SJCRH30 (cell line): ENCODE data around the gene TNRC18. TPM values are rescaled to one million over a fixed set of nuclear protein-coding genes. Genes with fewer than 3 reads are reported as not detected.
"Not testable (repeated sequence)": the region's sequence is repeated elsewhere in the genome, so short reads cannot be mapped to it uniquely, and the experiment has no call there.

Experiments
- DNase-seq, 2 experiments: peaks; one replicate each; pipeline ENCODE4 v3.0.0-alpha.2; 2015 to 2020
- H3K27ac ChIP-seq: fragments of 250-450 bp; sonication (Bioruptor Pico); 2 replicates; pipeline ENCODE4 v1.5.1; 2020; ENCODE audit warnings: mild to moderate bottlenecking, moderate library complexity
- H3K27me3 ChIP-seq: fragments of 250-450 bp; sonication (Bioruptor Pico); 2 replicates; pipeline ENCODE4 v1.5.1; 2020; ENCODE audit warnings: mild to moderate bottlenecking, moderate library complexity
- H3K36me3 ChIP-seq: fragments of 250-450 bp; sonication (Bioruptor Pico); 2 replicates; pipeline ENCODE4 v1.5.1; 2020; ENCODE audit warnings: mild to moderate bottlenecking, moderate library complexity
- H3K4me1 ChIP-seq: fragments of 250-450 bp; sonication (Bioruptor Pico); 2 replicates; pipeline ENCODE4 v1.5.1; 2020; ENCODE audit warnings: mild to moderate bottlenecking, moderate library complexity
- H3K4me3 ChIP-seq: fragments of 250-450 bp; sonication (Bioruptor Pico); 2 replicates; pipeline ENCODE4 v1.5.1; 2020; ENCODE audit warnings: mild to moderate bottlenecking, moderate library complexity
- H3K9me3 ChIP-seq: fragments of 250-450 bp; sonication (Bioruptor Pico); replicated peaks from 2 replicates; pipeline ENCODE4 v1.5.1; 2020; ENCODE audit warnings: mild to moderate bottlenecking, moderate library complexity
- total RNA-seq: library from RNA; depleted of rRNA; stranded (reverse); fragments of >200 nt; shearing (Covaris generic); gene quantifications from 2 replicates; pipeline ENCODE4 v1.2.3, GENCODE V29; 2014

The TNRC18 gene
- total RNA-seq, 1 experiment from 2014 or later = 31.1 TPM

GRCh38 chr7:5373300-5373699 lies 50.3 kb downstream of the TNRC18 start:
- Histone ChIP-seq H3K9me3 (no peaks in the 10 kb centered on the region), H3K36me3 (peaks cover 8% of the 10 kb centered on the region), H3K27ac (no peak overlapping the region), H3K4me1 (no peaks in the 10 kb centered on the region), H3K4me3 (no peak overlapping the region), H3K27me3 (no peaks in the 10 kb centered on the region)
- no peak for DNase-seq

- Histone ChIP-seq H3K27ac (no peak overlapping the region), H3K9me3 (no peaks in the 10 kb centered on the region), H3K4me1 (no peaks in the 10 kb centered on the region), H3K36me3 (peaks cover 4% of the 10 kb centered on the region), H3K4me3 (no peak overlapping the region), H3K27me3 (no peaks in the 10 kb centered on the region)
- DNase-seq = no peak
Observed at GRCh38 chr7:5370454-5371353, 52.9 kb downstream of the TNRC18 start.

GRCh38 chr7:5367661-5368060 lies 56.0 kb downstream of the TNRC18 start:
- Histone ChIP-seq H3K27me3 (no peaks in the 10 kb centered on the region), H3K9me3 (no peaks in the 10 kb centered on the region), H3K4me3 (no peak overlapping the region), H3K27ac (no peak overlapping the region), H3K36me3 (peaks cover 6% of the 10 kb centered on the region), H3K4me1 (no peaks in the 10 kb centered on the region)
- DNase-seq = no peak

- not testable (repeated sequence) for H3K4me1 ChIP-seq, H3K27ac ChIP-seq, H3K9me3 ChIP-seq, H3K27me3 ChIP-seq, H3K4me3 ChIP-seq
- DNase-seq = peak; percentile 84 to 95
- H3K36me3 ChIP-seq = peaks cover 16% of the 10 kb centered on the region
Observed at GRCh38 chr7:5365976-5366625, 57.5 kb downstream of the TNRC18 start.

- Histone ChIP-seq H3K36me3 (peaks cover 22% of the 10 kb centered on the region), H3K4me1 (no peaks in the 10 kb centered on the region), H3K4me3 (no peak overlapping the region), H3K9me3 (no peaks in the 10 kb centered on the region), H3K27ac (no peak overlapping the region), H3K27me3 (no peaks in the 10 kb centered on the region)
- no peak for DNase-seq
Observed at GRCh38 chr7:5363729-5364128, 59.9 kb downstream of the TNRC18 start.

GRCh38 chr7:5362466-5362865 lies 61.2 kb downstream of the TNRC18 start:
- Histone ChIP-seq H3K9me3 (no peaks in the 10 kb centered on the region), H3K4me3 (no peak overlapping the region), H3K4me1 (no peaks in the 10 kb centered on the region), H3K27ac (no peak overlapping the region), H3K36me3 (peaks cover 27% of the 10 kb centered on the region), H3K27me3 (no peaks in the 10 kb centered on the region)
- no peak for DNase-seq

GRCh38 chr7:5361446-5362127 lies 62.0 kb downstream of the TNRC18 start:
- no peaks in the 10 kb centered on the region for H3K27me3 ChIP-seq
- H3K4me1 ChIP-seq = no peaks in the 10 kb centered on the region
- peaks cover 32% of the 10 kb centered on the region for H3K36me3 ChIP-seq
- no peak overlapping the region for H3K4me3 ChIP-seq
- DNase-seq = no peak
- H3K27ac ChIP-seq = no peak overlapping the region
- H3K9me3 ChIP-seq = no peaks in the 10 kb centered on the region

GRCh38 chr7:5360971-5361370 lies 62.7 kb downstream of the TNRC18 start:
- H3K27ac ChIP-seq = no peak overlapping the region
- no peak for DNase-seq
- H3K9me3 ChIP-seq = no peaks in the 10 kb centered on the region
- peaks cover 34% of the 10 kb centered on the region for H3K36me3 ChIP-seq
- no peaks in the 10 kb centered on the region for H3K27me3 ChIP-seq
- no peaks in the 10 kb centered on the region for H3K4me1 ChIP-seq
- no peak overlapping the region for H3K4me3 ChIP-seq

- H3K36me3 ChIP-seq = peaks cover 34% of the 10 kb centered on the region
- no peak overlapping the region for H3K27ac ChIP-seq
- DNase-seq = no peak
- H3K9me3 ChIP-seq = no peaks in the 10 kb centered on the region
- H3K4me1 ChIP-seq = no peaks in the 10 kb centered on the region
- H3K27me3 ChIP-seq = no peaks in the 10 kb centered on the region
- H3K4me3 ChIP-seq = no peak overlapping the region
Observed at GRCh38 chr7:5360451-5360850, 63.2 kb downstream of the TNRC18 start.

GRCh38 chr7:5360021-5360420 lies 63.6 kb downstream of the TNRC18 start:
- H3K4me3 ChIP-seq, H3K9me3 ChIP-seq, H3K27me3 ChIP-seq, H3K27ac ChIP-seq, DNase-seq, H3K4me1 ChIP-seq: not testable (repeated sequence)
- peaks cover 34% of the 10 kb centered on the region for H3K36me3 ChIP-seq

- Histone ChIP-seq H3K36me3 (peaks cover 34% of the 10 kb centered on the region), H3K9me3 (no peaks in the 10 kb centered on the region), H3K4me1 (no peaks in the 10 kb centered on the region), H3K4me3 (no peak overlapping the region), H3K27ac (no peak overlapping the region), H3K27me3 (no peaks in the 10 kb centered on the region)
- no peak for DNase-seq
Observed at GRCh38 chr7:5359344-5359743, 64.3 kb downstream of the TNRC18 start.

- DNase-seq = no peak
- peaks cover 36% of the 10 kb centered on the region for H3K36me3 ChIP-seq
- no peaks in the 10 kb centered on the region for H3K4me1 ChIP-seq
- no peaks in the 10 kb centered on the region for H3K9me3 ChIP-seq
- H3K27me3 ChIP-seq = no peaks in the 10 kb centered on the region
- no peak overlapping the region for H3K4me3 ChIP-seq
- no peak overlapping the region for H3K27ac ChIP-seq
Observed at GRCh38 chr7:5357951-5358350, 65.7 kb downstream of the TNRC18 start.

- H3K27me3 ChIP-seq = no peaks in the 10 kb centered on the region
- no peak overlapping the region for H3K4me3 ChIP-seq
- H3K27ac ChIP-seq = no peak overlapping the region
- DNase-seq = no peak
- H3K36me3 ChIP-seq = peaks cover 37% of the 10 kb centered on the region
- no peaks in the 10 kb centered on the region for H3K4me1 ChIP-seq
- no peaks in the 10 kb centered on the region for H3K9me3 ChIP-seq
Observed at GRCh38 chr7:5356751-5357119, 66.9 kb downstream of the TNRC18 start.

- Histone ChIP-seq H3K27me3 (no peaks in the 10 kb centered on the region), H3K36me3 (peaks cover 38% of the 10 kb centered on the region), H3K9me3 (no peaks in the 10 kb centered on the region), H3K4me1 (no peaks in the 10 kb centered on the region), H3K4me3 (no peak overlapping the region), H3K27ac (no peak overlapping the region)
- peak; percentile 52 to 65 for DNase-seq
Observed at GRCh38 chr7:5354460-5355232, 69.0 kb downstream of the TNRC18 start.
